IMR-90 (cell line): ENCODE measurements around the gene GLS. TPM values are rescaled to one million over a fixed set of nuclear protein-coding genes. Genes with fewer than 3 reads are reported as not detected.

Experiments used
- ATAC-seq: fragments of 200-7000 bp; cut with Tn5 transposase; 2 replicates; pipeline ENCODE4 v1.9.1; 2020; ENCODE audit warnings: low read depth, mild to moderate bottlenecking, moderate library complexity
- BruUV-seq: library from RNA; stranded (reverse); fragments of 400-500 nt; replicated peaks from 2 replicates; lab custom pipeline; 2021; lab: Mats Ljungman, UMichigan
- CTCF ChIA-PET: fragments of 300-600 bp; formaldehyde crosslinking; extraction: SDS; loops from one replicate; lab custom pipeline; 2021; ENCODE audit warnings: antibody characterized with exemption; lab: Yijun Ruan, JAX
- POLR2A ChIA-PET: fragments of 300-600 bp; sonication (Branson Sonifier 250); formaldehyde crosslinking; loops from one replicate; lab custom pipeline; 2022; ENCODE audit warnings: antibody characterized with exemption; ENCODE audit not compliant: unreplicated experiment; lab: Charles Lee
- DNase-seq: peaks from one replicate; pipeline ENCODE4 v3.0.0; 2013
- H2AFZ ChIP-seq: replicated peaks from 2 replicates; pipeline ENCODE3; 2013; ENCODE audit warnings: low read length, mild to moderate bottlenecking; ENCODE audit not compliant: poor library complexity
- H2AK5ac ChIP-seq: 2 replicates; pipeline ENCODE4 v1.6.1; 2013; ENCODE audit warnings: low read depth, low read length, inconsistent platforms
- H2AK9ac ChIP-seq: replicated peaks from 2 replicates; pipeline ENCODE3; 2013; ENCODE audit warnings: mild to moderate bottlenecking, low read depth, low read length, moderate library complexity; ENCODE audit not compliant: poor library complexity
- H2BK120ac ChIP-seq: 2 replicates; pipeline ENCODE4 v1.6.1; 2013; ENCODE audit warnings: low read depth, low read length, inconsistent platforms
- H2BK15ac ChIP-seq: 3 replicates; pipeline ENCODE4 v1.6.1; 2013; ENCODE audit warnings: low read depth, low read length, inconsistent platforms
- H2BK20ac ChIP-seq: 2 replicates; pipeline ENCODE4 v1.6.1; 2013; ENCODE audit warnings: low read depth, mild to moderate bottlenecking, inconsistent platforms, low read length, moderate library complexity
- H2BK5ac ChIP-seq: 2 replicates; pipeline ENCODE4 v1.6.1; 2013; ENCODE audit warnings: mild to moderate bottlenecking, low read depth, low read length, inconsistent platforms; ENCODE audit not compliant: poor library complexity, severe bottlenecking
- H3K14ac ChIP-seq: replicated peaks from 2 replicates; pipeline ENCODE4 v1.6.1; 2013; ENCODE audit warnings: low read depth, low read length, inconsistent platforms
- H3K18ac ChIP-seq: 2 replicates; pipeline ENCODE4 v1.6.1; 2013; ENCODE audit warnings: low read depth, low read length, control low read depth
- H3K23ac ChIP-seq: 2 replicates; pipeline ENCODE4 v1.6.1; 2013; ENCODE audit warnings: low read depth, low read length, inconsistent platforms
- H3K27ac ChIP-seq: 2 replicates; pipeline ENCODE4 v1.5.1; 2013; ENCODE audit warnings: mild to moderate bottlenecking, control low read depth, low read length; ENCODE audit not compliant: insufficient read depth
- H3K27me3 ChIP-seq: 2 replicates; pipeline ENCODE4 v1.6.1; 2013; ENCODE audit warnings: low read length; ENCODE audit not compliant: control insufficient read depth, insufficient read depth
- H3K36me3 ChIP-seq: 2 replicates; pipeline ENCODE4 v1.6.1; 2013; ENCODE audit warnings: low read length, mixed read lengths; ENCODE audit not compliant: control insufficient read depth, insufficient read depth
- H3K4ac ChIP-seq: 2 replicates; pipeline ENCODE4 v1.6.1; 2013; ENCODE audit warnings: low read depth, low read length, inconsistent platforms
- H3K4me1 ChIP-seq: 2 replicates; pipeline ENCODE4 v1.6.1; 2013; ENCODE audit warnings: low read length, mixed read lengths; ENCODE audit not compliant: control insufficient read depth, insufficient read depth
- H3K4me2 ChIP-seq: 2 replicates; pipeline ENCODE4 v1.6.1; 2013; ENCODE audit warnings: low read depth, mild to moderate bottlenecking, control low read depth, low read length, moderate library complexity
- H3K4me3 ChIP-seq: 2 replicates; pipeline ENCODE4 v1.5.1; 2013; ENCODE audit warnings: low read depth, mild to moderate bottlenecking, control low read depth, low read length, moderate library complexity; ENCODE audit not compliant: insufficient read depth
- H3K56ac ChIP-seq: 2 replicates; pipeline ENCODE4 v1.6.1; 2013; ENCODE audit warnings: low read length, inconsistent platforms; ENCODE audit not compliant: insufficient read depth; ENCODE audit errors: extremely low read depth
- H3K79me1 ChIP-seq, 2 experiments: 2 replicates each; pipeline ENCODE4 v1.6.1; 2013; ENCODE audit warnings: low read length in 2 of 2, inconsistent platforms in 1 of 2, low read depth in 1 of 2
- H3K9ac ChIP-seq: 2 replicates; pipeline ENCODE4 v1.6.1; 2013; ENCODE audit warnings: low read depth, low read length, control low read depth
- H3K9me1 ChIP-seq: 2 replicates; pipeline ENCODE4 v1.6.1; 2013; ENCODE audit warnings: low read length, inconsistent platforms; ENCODE audit not compliant: insufficient read depth
- H3K9me3 ChIP-seq: 2 replicates; pipeline ENCODE4 v1.6.1; 2013; ENCODE audit warnings: low read length; ENCODE audit not compliant: control insufficient read depth, insufficient read depth
- H4K20me1 ChIP-seq: 2 replicates; pipeline ENCODE4 v1.6.1; 2013; ENCODE audit warnings: low read length, inconsistent platforms; ENCODE audit not compliant: insufficient read depth
- H4K5ac ChIP-seq: 2 replicates; pipeline ENCODE4 v1.6.1; 2013; ENCODE audit warnings: mild to moderate bottlenecking, low read depth, low read length, control low read depth
- H4K8ac ChIP-seq, 2 experiments: 2 replicates each; pipeline ENCODE4 v1.6.1; 2013; ENCODE audit warnings: low read depth in 2 of 2, low read length in 2 of 2, control low read depth in 1 of 2, inconsistent platforms in 1 of 2
- H4K91ac ChIP-seq: 2 replicates; pipeline ENCODE4 v1.6.1; 2013; ENCODE audit warnings: low read depth, low read length, inconsistent platforms; ENCODE audit not compliant: insufficient read depth
- CHD1 ChIP-seq: IDR thresholded peaks from 2 replicates; pipeline ENCODE4 v1.6.1; 2012; ENCODE audit warnings: low read depth, low read length, improper control_type of control experiment
- FOS ChIP-seq: fragments of 150-350 bp; IDR thresholded peaks from 2 replicates; pipeline ENCODE4 v1.6.1; 2016; ENCODE audit warnings: low read depth, low read length
- MAZ ChIP-seq: IDR thresholded peaks from 2 replicates; pipeline ENCODE4 v1.6.1; 2012; ENCODE audit warnings: low read depth, mild to moderate bottlenecking, low read length, improper control_type of control experiment, moderate library complexity, borderline replicate concordance
- MXI1 ChIP-seq: IDR thresholded peaks from 2 replicates; pipeline ENCODE4 v1.6.1; 2012; ENCODE audit warnings: low read depth, mild to moderate bottlenecking, low read length, moderate library complexity, borderline replicate concordance
- NFE2L2 ChIP-seq: fragments of 150-350 bp; IDR thresholded peaks from 2 replicates; pipeline ENCODE4 v1.6.1; 2016; ENCODE audit warnings: low read depth, mild to moderate bottlenecking, low read length
- POLR2A ChIP-seq: IDR thresholded peaks from 2 replicates; pipeline ENCODE4 v1.6.1; 2012; ENCODE audit warnings: mild to moderate bottlenecking, low read depth, low read length
- RAD21 ChIP-seq: IDR thresholded peaks from 2 replicates; pipeline ENCODE4 v1.6.1; 2012; ENCODE audit warnings: low read length, improper control_type of control experiment
- RCOR1 ChIP-seq: IDR thresholded peaks from 2 replicates; pipeline ENCODE4 v1.6.1; 2012; ENCODE audit warnings: mild to moderate bottlenecking, low read length, improper control_type of control experiment; ENCODE audit not compliant: insufficient replicate concordance
- RFX5 ChIP-seq: IDR thresholded peaks from 2 replicates; pipeline ENCODE4 v1.8.0; 2012; ENCODE audit warnings: low read depth, mild to moderate bottlenecking, low read length, moderate library complexity
- SMC3 ChIP-seq: fragments of 150-350 bp; IDR thresholded peaks from 2 replicates; pipeline ENCODE4 v1.6.1; 2016; ENCODE audit warnings: low read depth, mild to moderate bottlenecking, antibody characterized with exemption, low read length, moderate library complexity
- WGBS, 2 experiments: methylation state at CpG; one replicate each; pipeline versions ENCODE4 v1.1.5 to v1.1.7; 2013; ENCODE audit warnings: missing lambda C conversion rate in 2 of 2; ENCODE audit not compliant: insufficient read length in 1 of 2; ENCODE audit errors: extremely low coverage in 2 of 2; 5-methylcytosine and 5-hydroxymethylcytosine counted together
- dilution Hi-C: fragments of 300-500 bp; cut with HindIII; formaldehyde crosslinking; loops from one replicate; pipeline ENCODE4 v1.14.3; 2018; ENCODE audit warnings: low sequenced_read_pairs; ENCODE audit not compliant: unreplicated experiment
- in situ Hi-C: fragments of 300-500 bp; cut with MboI; formaldehyde crosslinking; loops from 3 replicates; pipeline ENCODE4 v1.14.3; 2019; ENCODE audit warnings: low sequenced_read_pairs, inconsistent platforms, mixed read lengths
- intact Hi-C: fragments of 100-400 bp; cut with micrococcal nuclease; formaldehyde crosslinking; loops from 2 replicates; pipeline ENCODE4 v1.10.0; 2022
- polyA plus RNA-seq, 3 experiments: library from polyadenylated mRNA; depleted of rRNA; stranded (reverse); fragments of >200 nt; gene quantifications; 2 replicates each; pipeline ENCODE4 v1.2.3, GENCODE V29; 2012; ENCODE audit warnings: low replicate concordance in 1 of 3
- total RNA-seq: library from RNA; depleted of rRNA; stranded (reverse); fragments of >200 nt; gene quantifications from 2 replicates; pipeline ENCODE4 v1.2.3, GENCODE V29; 2012
- TF ChIP-seq, protein P1 (sequence below): fragments of 150-350 bp; IDR thresholded peaks from 2 replicates; pipeline ENCODE4 v1.6.1; 2016; ENCODE audit warnings: low read depth, mild to moderate bottlenecking, low read length, moderate library complexity, borderline replicate concordance

Gene GLS
- total and polyA plus RNA-seq, 2 of the 4 experiments (the other 2 are of a cell fraction), result 87.5 to 130 TPM

DNA sequence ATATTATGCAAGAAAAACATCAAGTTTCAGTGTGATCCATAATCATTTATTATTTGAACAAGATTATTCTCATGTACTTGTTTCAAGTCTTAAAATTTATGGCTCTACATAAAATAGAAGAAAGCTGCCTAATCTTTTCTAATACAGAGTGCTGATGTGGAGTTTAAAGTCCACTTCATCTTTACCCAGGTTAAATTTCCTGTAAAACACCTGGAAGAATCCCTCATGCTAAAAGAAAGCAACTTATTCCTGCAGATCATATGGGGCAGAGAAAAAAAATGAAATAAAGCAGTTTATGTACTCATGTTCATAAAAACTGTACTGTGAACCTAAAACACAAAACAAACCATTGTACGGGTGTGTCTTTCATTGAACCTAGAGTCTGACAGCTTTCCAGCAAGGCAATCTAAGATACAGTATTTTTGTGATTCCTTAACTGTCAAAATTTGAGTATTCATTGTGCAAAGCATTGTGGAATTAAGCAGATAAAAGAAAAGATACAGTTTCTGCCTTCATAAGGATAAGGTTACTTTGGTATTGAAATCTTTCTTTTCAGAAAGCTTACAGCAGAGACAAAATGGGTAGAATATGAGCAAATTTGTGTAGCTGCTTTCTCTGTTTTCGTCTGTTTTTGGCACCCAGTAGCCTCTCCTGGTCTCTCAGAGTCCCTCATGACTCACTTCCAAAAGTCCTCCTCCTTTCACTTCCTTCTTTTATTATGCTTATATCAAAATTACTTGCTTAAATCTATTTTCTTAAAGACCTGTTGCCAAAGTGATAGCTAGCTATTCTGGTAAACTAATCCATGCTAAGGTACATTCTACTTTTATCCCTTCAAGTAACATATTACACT is 26.9 kb upstream of the GLS start:
- no peak overlapping the region for H3K56ac ChIP-seq
- BruUV-seq, result no TSS peak
- H3K18ac ChIP-seq, result no peak overlapping the region
- no peak overlapping the region for H2BK5ac ChIP-seq
- H3K79me1 ChIP-seq, result peaks cover 5 to 15% of the 10 kb centered on the region in 2 experiments; a peak in 3 of 4 replicates
- no peak overlapping the region for H3K4ac ChIP-seq
- no peak overlapping the region for H2AFZ ChIP-seq
- intact Hi-C loops (no loop called here), dilution Hi-C loops (no loop called here), in situ Hi-C loops (no loop called here)
- no peak overlapping the region for H3K9ac ChIP-seq
- no peak overlapping the region for H3K4me2 ChIP-seq
- no peak overlapping the region for H4K91ac ChIP-seq
- H4K5ac ChIP-seq, result no peak overlapping the region
- H2BK120ac ChIP-seq, result peak overlapping the region; percentile 16; the same call in 1 of the 2 replicates
- no peak overlapping the region for H3K14ac ChIP-seq
- H3K9me3 ChIP-seq, result no peaks in the 10 kb centered on the region
- H3K27me3 ChIP-seq, result no peaks in the 10 kb centered on the region
- DNase-seq (no peak), ATAC-seq (no peak)
- no CpG with 5 or more reads among the region's 2 CpGs for WGBS, 2 experiments
- no peak overlapping the region for H4K8ac ChIP-seq
- peaks cover 6% of the 10 kb centered on the region; the same call in 1 of the 2 replicates for H3K4me1 ChIP-seq
- POLR2A ChIA-PET, result interaction anchor here (1.1 kb wide), 1 partner anchor 51 kb away, joined by 5 read pairs; no protein-coding TSS in a partner anchor
- CTCF ChIA-PET, result no interaction called here
- no peak overlapping the region for H2AK9ac ChIP-seq
- H3K23ac ChIP-seq, result no peak overlapping the region
- H3K9me1 ChIP-seq, result peaks cover 7% of the 10 kb centered on the region; the same call in 1 of the 2 replicates
- TF ChIP-seq, protein P1, sequence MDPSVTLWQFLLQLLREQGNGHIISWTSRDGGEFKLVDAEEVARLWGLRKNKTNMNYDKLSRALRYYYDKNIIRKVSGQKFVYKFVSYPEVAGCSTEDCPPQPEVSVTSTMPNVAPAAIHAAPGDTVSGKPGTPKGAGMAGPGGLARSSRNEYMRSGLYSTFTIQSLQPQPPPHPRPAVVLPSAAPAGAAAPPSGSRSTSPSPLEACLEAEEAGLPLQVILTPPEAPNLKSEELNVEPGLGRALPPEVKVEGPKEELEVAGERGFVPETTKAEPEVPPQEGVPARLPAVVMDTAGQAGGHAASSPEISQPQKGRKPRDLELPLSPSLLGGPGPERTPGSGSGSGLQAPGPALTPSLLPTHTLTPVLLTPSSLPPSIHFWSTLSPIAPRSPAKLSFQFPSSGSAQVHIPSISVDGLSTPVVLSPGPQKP, result no peak
- TF ChIP-seq NFE2L2 (no peak), RCOR1 (no peak), RFX5 (no peak), MAZ (no peak), MXI1 (no peak), SMC3 (no peak), CHD1 (no peak), POLR2A (no peak), FOS (no peak), RAD21 (no peak)
- H2AK5ac ChIP-seq, result no peak overlapping the region
- no peaks in the 10 kb centered on the region for H3K36me3 ChIP-seq
- H2BK20ac ChIP-seq, result no peak overlapping the region
- H2BK15ac ChIP-seq, result no peak overlapping the region
- H3K27ac ChIP-seq, result no peak overlapping the region
- H3K4me3 ChIP-seq, result no peak overlapping the region
- no peaks in the 10 kb centered on the region for H4K20me1 ChIP-seq
